Loucy (cell line): ENCODE data around the gene PLA2G5.
"Not testable (repeated sequence)": the region's sequence is repeated elsewhere in the genome, so short reads cannot be mapped to it uniquely, and the experiment has no call there.

Experiments used
- EZH2phosphoT487 ChIP-seq: fragments of 200-600 bp; IDR thresholded peaks from 2 replicates; pipeline ENCODE4 v1.6.1; 2018; ENCODE audit warnings: antibody characterized with exemption, mild to moderate bottlenecking, moderate library complexity, borderline replicate concordance
- TF ChIP-seq, protein P1 (sequence below): fragments of 200-600 bp; sonication (generic); conservative IDR thresholded peaks from 2 replicates; pipeline ENCODE4 v1.5.1; 2014; ENCODE audit warnings: mild to moderate bottlenecking, antibody characterized with exemption, low read length

DNA sequence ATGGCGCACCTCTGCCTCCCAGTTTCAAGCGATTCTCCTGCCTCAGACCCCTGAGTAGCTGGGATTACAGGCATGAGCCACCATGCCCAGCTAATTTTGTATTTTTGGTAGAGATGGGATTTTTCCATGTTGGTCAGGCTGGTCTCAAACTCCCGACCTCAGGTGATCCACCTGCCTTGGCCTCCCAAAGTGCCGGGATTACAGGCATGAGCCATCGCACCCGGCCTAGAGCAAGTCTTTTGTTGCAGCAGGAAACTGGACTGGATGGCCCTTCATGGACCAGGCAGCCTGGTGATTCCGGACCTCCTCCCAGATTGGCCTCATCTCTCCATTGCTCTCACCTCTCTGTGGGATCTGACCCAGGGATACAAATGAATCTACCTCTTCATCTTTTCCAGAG, 9.2 kb upstream of the PLA2G5 start:
- TF ChIP-seq, protein P1, sequence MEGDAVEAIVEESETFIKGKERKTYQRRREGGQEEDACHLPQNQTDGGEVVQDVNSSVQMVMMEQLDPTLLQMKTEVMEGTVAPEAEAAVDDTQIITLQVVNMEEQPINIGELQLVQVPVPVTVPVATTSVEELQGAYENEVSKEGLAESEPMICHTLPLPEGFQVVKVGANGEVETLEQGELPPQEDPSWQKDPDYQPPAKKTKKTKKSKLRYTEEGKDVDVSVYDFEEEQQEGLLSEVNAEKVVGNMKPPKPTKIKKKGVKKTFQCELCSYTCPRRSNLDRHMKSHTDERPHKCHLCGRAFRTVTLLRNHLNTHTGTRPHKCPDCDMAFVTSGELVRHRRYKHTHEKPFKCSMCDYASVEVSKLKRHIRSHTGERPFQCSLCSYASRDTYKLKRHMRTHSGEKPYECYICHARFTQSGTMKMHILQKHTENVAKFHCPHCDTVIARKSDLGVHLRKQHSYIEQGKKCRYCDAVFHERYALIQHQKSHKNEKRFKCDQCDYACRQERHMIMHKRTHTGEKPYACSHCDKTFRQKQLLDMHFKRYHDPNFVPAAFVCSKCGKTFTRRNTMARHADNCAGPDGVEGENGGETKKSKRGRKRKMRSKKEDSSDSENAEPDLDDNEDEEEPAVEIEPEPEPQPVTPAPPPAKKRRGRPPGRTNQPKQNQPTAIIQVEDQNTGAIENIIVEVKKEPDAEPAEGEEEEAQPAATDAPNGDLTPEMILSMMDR: not testable (repeated sequence)
- not testable (repeated sequence) for TF ChIP-seq EZH2phosphoT487
